GM20431 (cell line): ENCODE results near the gene CDK11B.
"Not testable (repeated sequence)": the region's sequence is repeated elsewhere in the genome, so short reads cannot be mapped to it uniquely, and the experiment has no call there.

Experiments
- in situ Hi-C: fragments of 300-500 bp; cut with MseI, MboI; formaldehyde crosslinking; loops from one replicate; pipeline ENCODE4 v1.15.0; 2020; ENCODE audit warnings: low sequenced_read_pairs; ENCODE audit not compliant: unreplicated experiment

Gene CDK11B

DNA sequence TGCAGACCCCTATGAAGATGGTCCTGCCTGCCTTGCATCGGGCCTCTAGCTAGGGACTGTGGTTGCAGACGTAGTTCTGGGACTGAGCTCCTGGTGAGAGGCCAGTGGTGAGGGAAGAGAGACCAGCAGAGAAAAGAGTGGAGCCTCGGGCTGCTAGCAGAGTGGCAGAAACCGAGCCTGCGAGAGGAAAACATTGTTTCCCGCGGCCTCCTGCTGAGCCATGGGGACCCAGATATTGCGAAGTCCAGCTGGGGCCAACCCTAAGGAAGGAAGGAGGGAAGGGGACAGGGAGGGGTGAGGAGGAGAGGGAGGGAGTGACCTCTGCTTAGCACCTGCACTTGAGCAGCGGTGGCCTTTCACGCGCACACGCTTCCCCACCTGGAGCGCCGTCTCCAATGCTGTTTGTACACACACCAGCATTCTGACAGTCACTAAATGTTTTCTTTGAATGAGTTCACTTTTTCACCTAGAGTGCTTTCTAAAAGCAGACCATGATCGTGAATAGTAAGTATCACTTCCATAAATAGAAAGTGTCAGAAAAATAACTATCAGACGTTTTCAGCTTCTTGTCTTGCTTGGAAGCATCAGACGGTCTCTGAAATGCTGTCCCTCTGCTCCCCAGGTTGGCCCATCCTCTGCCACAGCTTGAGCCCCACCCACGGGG, 56.4 kb downstream of the CDK11B start:
- in situ Hi-C loops, result no loop called here

DNA sequence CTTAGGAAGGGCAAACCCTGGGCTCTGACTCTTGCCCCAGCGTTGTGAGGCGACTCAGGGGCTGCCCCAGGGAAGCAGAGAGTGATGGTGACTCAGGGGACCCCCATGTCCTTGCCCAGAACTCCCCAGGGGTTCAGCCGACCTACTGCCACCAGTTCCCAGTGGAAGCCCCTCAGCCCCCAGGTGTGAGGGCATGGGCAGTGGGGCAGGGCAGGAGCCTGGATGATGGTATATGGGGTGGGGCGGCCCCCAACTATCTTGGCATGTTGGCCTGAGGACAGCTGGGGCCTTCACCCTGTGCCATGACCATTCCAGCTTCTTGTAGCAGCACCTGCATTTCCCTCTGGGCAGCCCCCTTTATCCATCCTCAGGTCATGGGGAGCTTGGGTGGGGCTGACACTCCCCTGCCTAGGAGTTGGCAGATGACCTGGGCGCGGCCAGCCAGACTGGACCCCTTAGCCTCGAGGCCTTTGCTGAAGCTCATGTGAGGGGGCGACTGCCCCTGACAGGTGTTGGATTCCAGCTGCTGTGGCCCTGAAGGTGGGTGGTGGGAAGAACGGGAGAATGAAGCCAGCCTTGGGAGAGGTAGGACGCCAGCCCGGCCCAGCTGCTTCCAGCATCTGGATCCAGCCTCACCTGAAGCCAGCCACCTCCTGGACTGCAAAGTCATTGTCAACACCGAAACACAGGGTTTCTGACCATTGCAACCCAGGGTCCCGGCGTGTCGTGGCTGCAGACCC, 57.1 kb downstream of the CDK11B start:
- in situ Hi-C loops, result no loop called here

DNA sequence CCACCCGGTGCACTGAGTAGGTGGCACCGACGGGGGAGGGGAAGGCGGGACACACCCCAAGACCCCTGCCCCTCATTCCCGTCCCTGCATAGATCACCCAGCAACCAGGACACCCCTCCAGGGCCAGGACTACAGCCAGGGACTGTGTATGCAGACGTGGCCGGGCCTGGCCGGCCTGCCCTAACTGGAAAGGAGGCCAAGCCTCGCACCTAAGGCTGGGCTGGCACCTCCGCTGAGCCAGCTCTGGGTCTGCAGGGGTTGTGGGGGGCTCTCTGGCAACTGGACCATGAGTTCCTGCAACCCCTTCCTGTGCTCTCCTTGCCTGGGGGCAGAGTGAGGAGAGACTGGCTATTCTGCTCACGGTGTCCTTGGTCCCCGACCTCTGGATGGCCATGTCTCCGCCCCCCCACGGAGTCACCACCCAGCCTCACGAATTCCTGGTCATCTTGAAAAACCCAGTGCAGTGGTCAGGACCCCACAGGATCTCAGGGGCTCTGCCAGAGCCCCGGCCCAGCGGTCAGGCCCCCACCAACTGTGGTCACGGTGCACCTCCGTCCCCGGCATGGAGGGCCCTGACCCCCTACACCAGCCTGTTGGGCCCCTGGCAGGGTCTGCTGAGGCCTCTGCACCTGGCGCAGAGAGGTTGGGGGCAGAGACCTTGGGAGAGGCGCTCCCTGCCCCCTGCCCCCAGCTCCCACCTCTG, 57.8 kb downstream of the CDK11B start:
- in situ Hi-C loops, result no loop called here

DNA sequence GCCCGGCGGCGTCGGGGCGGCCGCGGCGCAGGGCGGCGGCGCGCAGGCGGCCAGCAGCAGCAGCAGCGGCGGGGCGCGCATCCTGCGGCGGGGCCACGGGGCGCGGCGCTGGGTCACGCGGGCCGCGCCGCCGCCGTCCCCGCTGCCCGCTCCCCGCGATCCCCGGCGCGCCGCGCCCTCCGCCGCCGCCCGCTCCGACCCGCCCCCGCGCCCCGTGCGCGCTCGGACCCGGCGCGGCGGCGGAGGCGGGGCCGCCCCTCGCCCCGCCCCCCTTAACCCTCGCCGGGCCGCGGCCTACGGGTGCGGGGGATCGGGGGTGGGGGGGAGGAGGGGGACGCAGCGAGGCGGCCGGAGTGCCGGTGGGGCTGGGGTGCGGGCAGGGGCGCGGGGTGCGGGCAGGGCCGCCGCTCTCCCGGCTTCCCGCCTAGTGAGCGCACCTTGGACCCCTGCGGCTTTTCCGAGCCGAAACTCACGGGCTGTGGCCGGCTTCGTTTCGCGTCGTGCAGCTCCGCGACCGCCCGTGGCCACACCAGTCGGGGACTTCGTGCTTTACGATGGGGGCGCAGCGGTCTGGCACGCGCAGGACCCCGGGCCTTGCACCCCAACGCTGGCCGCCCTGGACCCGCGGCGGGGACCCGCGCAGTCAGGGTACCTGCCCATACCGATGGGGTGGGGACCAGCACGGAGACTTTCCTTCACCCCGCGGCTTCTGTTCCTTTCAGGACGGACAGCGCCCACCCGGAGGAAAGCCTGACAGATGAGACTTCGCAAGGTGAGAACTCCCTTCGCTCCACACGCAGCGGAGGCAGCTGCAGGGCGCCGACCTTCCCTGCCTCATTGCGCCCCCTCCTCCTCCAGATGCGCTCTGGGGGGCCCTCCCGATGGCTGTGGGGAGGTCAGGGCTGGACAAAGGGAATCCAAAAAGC, 58.6 kb downstream of the CDK11B start, which contains the start of gene FNDC10:
Gene FNDC10, minus strand, starts transcription at position 201 of the 926 bp plus-strand sequence. Its CDS starts 120 bp downstream, at position 81.
- in situ Hi-C loops, result no loop called here

DNA sequence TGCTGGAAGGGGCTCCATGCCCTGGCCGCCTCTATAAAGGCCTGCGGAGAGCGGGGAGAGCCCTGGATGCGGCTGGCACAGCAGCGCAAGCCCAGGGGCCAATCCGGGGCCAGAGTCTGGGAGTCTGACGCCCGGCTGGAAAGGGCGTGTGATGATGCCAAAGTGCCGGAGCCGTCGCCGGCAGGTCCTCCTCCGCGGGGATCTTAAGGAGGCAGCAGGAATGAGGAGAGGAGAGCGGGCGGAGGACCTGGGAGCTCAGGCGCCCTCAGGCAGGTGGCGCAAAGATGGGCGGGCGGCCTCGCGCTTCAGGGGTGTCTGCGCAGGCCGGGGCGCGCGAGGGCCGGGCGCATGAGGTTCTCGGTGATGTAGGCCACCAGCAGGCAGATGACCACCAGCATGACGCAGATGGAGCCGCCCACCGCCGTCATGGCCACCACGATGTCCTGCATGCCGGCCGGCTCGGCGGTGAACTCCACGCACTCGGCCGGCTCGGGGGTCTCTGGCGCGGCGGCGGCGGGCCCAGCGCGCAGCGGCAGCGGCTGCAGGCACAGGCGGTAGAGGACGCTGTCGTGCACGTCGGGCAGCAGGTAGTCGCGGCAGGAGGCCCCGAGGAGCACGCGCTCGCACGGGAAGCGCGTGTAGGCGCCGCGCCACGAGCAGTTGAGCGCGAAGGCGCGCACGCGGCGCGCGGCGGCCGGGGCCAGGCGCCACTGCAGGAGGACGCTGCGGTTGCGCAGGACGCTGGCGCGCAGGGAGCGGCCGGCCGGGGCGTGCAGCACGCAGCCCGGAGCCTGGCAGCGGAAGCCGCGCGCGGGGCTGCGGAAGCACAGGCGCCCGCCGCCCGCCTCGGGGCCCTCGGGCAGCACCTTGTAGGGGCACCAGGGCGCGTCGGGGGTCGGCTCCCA, 59.5 kb downstream of the CDK11B start:
- in situ Hi-C loops, result no loop called here

DNA sequence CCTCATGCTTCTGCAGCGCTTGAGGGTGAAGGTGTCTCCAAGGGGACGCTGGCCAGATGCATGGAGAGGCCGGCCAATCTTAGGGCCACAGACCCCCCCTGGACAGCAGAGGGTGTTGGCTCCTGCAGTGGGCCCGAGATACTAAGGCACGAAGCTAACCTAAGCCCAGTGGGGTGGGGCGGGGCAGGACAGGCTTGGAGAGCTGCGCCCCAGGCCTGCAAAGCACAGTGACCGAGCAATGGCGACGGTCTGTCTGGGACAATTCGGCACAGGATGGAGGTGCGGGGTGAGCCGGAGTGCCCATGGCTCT, 60.1 kb downstream of the CDK11B start:
- in situ Hi-C loops, result no loop called here

DNA sequence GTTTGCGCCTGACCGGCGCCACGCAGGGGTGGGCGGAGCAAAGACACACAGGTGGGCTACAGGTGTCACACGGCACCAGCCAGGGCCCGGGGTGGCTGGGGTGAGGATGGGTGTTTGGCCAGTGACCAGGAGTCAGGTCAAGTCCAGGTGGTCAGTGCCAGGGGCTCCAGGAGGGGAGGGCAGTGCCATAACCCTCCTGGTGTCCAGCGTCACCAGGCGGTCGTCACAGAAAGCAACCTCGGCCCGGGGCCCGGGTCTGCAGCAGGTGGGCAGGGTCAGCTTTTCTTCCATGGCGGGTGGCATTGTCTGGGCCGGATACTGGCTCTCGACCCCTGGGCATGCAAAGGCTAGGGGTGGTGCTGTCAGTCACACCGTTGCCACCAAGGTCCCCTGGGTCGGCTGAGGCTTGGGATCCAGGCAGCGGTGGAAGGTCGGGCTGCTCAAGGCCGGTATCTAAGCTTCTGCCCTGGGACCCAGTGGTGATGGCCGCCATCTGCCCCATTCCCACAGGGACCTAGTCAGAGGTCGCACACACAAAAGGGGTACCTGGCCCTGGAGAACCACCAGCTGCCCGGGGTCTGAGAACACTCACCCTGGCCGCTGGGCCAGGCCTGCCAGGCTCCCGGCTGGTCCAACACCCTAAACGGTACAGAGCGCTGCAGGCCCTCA, 60.6 kb downstream of the CDK11B start:
- in situ Hi-C loops, result no loop called here

DNA sequence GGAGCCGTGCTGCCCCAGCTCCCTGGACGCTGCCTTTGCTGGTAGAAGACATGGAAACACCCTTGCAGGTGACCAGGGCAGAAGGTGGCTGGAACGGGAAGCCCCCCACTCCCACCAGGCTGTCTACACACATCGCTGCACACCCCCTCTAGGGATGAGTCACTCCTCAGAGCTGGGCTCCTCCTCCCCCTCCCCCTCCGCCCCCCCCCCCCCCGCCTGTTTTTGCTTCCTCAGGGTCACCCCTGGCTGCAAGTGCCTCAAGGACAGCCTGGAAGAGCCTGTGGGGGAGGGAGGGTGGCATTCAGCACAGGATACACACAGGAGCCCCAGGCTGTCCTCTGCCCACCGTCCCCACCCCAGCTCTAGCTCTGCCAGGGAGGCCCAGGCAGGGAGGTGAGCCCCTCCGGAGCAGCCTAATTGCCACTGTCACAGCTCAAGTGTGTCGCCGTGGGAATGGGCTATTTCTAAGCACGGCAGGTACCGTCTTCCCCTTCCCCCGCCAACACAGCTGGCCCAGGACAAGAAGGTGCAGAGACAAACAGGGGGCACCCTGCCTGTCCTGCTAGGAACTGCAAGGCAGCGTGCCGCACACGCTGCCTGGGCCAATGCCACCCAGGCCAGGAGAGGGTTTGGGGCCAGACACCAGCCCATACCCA, 61.4 kb downstream of the CDK11B start:
- in situ Hi-C loops, result no loop called here

DNA sequence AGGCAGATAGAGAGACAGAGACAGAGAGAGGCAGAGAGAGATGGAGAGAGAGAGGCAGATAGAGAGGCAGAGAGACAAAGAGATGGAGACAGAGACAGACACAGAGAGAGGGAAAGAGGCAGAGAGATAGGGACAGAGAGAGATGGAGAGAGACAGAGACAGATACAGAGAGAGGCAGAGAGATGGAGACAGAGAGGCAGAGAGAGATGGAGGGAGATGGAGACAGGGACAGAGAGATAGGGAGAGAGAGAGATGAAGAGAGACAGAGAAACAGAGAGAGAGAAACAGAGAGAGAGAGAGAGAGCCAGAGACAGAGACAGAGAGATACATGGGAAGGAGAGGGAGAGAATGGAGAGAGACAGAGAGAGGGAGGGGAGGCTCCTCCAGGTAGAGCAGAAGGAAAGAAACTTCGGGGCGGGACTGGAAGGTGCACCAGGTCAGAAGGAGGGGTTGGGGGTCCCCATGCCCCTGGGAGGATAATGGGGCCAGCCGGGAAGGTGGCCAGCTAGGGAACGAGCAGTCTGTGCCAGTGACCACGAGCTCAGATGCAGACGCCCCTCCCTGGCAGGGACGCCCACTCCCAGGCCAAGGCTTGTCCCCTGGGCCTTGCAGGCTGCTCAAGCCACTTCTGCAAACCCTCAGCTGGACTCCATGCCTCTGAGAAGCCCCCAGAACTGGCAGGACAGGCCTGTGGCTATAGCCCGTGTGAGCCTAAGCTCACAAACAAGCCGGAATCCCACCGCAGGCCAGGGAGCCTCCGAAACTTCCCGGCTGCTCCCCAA, 62.1 kb downstream of the CDK11B start:
- in situ Hi-C loops, result no loop called here

DNA sequence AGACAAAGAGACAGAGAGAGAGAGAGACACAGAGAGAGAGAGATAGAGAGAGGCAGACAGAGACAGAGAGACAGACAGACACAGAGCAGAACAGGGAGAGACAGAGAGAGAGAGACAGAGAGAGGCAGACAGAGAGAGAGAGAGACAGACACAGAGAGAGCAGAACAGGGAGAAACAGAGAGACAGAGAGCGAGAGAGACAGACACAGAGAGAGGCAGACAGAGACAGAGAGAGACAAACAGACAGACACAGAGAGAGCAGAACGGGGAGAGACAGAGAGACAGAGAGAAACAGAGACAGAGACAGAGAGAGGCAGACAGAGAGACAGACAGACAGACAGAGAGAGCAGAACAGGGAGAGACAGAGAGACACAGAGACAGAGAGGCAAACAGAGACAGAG, 63.5 kb downstream of the CDK11B start:
- in situ Hi-C loops, result not testable (repeated sequence)

DNA sequence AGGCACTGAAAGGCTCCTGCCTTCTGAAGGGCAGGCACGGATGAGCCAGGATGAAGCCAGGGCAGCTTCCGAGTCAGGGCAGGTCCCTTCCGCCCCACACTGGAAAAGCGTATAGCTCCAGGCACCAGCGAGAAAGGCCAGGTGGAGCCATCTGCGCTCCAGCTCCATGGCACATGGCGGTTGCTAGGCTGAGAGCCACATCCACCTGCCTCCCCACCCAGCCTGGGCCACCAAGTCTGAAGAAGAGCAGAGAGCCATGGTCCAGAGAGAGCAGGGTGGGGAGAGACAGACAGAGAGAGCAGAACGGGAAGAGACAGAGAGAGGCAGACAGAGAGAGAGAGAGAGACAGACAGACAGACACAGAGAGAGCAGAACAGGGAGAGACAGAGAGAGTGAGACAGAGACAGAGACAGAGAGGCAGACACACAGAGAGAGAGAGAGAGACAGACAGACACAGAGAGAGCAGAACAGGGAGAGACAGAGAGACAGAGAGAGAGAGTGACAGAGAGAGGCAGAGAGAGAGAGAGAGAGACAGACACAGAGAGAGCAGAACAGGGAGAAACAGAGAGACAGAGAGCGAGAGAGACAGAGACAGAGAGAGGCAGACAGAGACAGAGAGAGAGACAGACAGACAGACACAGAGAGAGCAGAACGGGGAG, 64.1 kb downstream of the CDK11B start:
- in situ Hi-C loops, result no loop called here

DNA sequence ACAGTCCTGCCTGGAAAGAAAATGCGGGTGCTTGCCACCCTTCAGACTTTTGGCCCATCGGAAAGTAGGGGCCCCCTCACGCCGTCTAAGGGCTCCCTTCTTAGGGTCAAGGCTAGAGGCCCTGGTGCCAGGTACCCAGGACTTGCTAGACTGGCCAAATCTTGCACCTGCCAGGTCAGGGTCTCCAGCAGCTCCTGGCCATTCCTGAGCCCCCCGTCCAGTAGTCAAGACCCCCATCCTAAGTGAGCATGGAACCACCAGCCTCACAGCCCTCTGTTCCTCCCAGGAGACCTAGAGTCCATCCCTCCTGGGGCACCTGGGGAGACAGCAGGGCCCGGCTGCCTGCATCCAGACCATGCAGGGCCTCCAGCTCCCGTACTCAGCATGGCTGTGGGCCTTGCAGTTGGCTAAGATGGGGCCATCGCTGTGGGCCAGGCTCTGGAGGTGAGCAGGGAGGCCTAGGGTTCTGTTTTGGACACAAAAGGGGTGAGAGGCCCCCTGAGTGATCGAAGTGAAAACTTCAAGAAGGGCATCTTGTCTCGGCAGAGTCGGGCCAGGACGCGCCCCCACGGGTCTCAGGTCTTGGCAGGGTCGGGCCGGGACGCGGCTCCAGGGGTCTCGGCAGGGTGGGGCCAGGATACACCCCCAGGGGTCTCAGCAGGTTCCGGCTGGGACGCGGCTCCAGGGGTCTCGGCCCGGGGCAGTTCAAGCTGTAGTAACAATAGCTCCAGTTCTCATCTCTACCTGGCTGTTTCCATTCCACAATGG, 64.8 kb downstream of the CDK11B start:
- in situ Hi-C loops, result no loop called here

DNA sequence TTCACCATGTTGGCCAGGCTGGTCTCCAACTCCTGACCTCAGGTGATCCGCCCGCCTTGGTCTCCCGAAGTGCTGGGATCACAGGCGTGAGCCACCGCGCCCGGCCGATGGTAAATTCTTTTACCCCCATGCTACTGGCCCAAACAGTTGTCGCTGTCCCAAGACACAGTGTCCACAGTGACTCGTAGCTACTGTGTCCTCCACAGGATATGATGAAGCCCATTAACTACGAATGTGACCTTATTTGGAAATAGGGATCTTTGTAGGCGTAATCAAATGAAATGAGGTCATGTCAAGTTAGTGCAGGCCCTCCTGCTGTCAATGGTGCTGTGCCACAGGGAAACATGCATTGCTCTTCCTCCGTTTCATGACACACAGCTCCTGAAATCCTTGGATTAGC, 67.4 kb downstream of the CDK11B start:
- in situ Hi-C loops, result no loop called here
